Measurements from ENCODE around the gene SYNE2. TPM values are rescaled to one million over a fixed set of nuclear protein-coding genes. Genes with fewer than 3 reads are reported as not detected.
"Not testable (repeated sequence)": the region's sequence is repeated elsewhere in the genome, so short reads cannot be mapped to it uniquely, and the experiment has no call there.

Gene SYNE2
- polyA plus RNA-seq, 1 donor: 158 TPM

DNA sequence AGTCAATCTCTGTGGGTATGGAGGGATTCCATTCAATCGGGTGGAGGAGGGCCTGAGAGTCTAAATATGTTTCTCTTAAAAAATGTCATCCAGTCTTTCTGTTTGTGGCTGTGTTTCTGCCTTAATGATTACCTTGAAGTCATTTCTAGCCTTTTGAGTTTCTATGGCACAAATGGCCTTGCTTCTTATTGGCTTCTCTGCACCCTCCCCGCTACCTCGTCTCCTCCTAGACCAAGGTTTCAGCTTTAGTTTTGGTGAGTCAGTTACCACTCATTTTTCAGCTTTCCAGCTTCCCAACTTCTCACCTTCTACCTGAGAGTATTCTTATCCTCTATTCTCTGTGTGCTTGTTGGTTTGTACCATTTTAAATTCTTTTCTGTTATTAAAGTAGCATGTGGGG is 159.2 kb downstream of the SYNE2 start:
- DNase-seq: no peak

DNA sequence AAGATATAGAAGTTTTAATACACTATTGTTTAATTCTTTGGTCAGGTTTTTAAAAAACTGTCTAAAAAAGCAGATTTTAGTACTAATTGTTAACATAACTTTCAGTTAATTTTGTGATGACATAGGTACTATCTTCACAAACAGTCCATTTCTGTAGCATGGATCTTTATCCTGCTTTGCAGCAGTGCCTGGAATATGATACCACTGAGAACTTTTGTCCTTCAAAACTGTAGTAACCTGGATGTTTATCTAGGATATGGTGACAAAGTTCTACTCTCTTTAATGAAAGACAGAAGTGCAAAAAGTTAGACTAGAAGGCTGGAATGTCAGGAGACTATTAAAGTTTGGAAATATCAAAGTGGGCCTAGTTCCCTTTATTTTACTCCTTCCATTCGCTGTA is 159.9 kb downstream of the SYNE2 start:
- DNase-seq: no peak

- DNase-seq: no peak
These were observed 172.7 kb downstream of the SYNE2 start for GRCh38 chr14:64025479-64025878.

DNA sequence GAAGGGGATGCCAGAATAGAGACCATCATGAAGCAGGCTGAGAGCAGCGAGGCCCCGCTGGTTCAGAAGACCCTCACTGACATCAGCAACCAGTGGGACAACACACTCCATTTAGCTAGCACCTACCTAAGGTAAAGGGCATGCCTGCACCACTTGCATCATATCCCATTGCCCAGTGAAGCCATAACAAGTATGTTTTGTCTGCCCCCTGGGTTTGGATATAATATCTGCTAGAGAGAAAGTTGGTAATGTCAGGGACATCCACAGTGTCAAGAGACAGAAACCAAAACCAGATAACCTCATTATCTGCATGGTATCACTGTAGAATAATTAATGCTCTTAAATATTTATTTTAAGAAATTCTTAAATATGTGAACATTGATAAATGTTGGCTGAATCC is 173.8 kb downstream of the SYNE2 start:
- DNase-seq: no peak

GRCh38 chr14:64035143-64035542 is 182.3 kb downstream of the SYNE2 start:
- no peak for DNase-seq

GRCh38 chr14:64037869-64038745 is 185.3 kb downstream of the SYNE2 start:
- not testable (repeated sequence) for DNase-seq

GRCh38 chr14:64038841-64039542 is 186.2 kb downstream of the SYNE2 start:
- DNase-seq: no peak

DNA sequence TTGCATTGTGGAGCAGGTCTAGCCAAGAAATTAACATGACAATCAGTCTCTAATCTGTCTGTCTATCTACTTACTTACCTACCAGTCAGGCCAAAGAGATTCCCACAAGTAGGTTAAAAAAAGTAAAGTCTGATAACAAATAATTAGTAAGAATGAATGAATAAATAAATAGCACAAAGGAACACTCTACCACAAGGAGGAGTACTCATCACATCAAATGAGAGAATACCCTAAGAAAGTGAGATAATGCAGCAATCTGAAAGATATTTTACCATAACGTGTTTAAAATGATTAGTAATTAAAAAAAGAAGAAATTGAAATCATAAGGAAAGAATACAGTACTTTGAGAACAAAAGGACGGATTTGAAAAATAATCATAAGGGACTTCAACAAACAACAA is 187.2 kb downstream of the SYNE2 start:
- no peak for DNase-seq

DNA sequence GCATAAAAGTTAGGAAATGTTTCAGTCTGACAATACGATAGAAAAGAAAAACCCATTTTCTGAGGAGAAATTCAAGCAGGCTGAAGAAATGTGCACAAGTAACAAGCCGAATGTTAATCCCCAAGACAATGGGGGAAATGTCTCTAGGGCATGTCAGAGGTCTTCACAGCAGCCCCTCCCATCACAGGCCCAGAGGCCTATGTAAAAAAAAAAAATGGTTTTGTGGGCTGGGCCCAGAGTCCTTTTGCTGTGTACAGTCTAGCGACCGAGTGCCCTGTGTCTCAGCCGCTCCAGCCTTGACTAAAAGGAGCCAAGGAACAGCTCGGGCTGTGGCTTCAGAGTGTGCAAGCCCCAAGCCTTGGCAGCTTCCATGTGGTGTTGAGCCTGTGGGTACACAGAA is 190.5 kb downstream of the SYNE2 start:
- DNase-seq: not testable (repeated sequence)

GRCh38 chr14:64045091-64045490 is 192.3 kb downstream of the SYNE2 start:
- DNase-seq: no peak

DNA sequence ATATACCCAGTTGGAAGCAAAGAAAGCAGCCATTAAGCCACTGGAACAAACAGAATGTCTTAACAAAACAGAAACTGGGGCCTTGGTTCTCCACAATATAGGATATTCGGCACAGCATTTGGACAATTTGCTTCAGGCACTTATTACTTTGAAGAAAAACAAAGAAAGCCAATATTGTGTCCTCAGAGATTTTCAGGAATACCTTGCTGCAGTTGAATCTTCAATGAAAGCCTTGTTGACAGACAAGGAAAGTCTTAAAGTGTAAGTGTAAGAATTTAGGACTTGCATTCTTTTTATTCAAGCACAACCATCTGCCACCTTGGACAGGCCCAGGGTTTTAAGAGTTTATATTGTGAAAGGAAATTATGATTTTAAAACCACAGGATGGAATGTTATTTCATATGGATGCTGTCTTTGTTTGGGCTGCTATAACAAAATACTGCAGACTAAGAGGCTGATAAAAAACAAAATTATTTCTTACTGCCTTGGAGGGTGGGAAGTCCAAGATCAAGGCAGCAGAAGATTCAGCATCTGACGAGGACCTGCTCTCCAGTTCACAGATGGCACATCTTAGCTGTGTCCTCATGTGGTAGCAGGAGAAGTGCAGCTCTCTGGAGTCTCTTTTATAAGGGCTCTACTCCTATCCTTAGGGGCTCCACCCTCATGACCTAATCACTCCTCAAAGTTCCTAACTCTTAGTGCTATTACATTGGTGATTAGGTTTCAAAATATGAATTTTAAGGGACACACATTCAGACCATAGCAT is 197.0 kb downstream of the SYNE2 start:
- no peak for DNase-seq

GRCh38 chr14:64053694-64054669 is 201.2 kb downstream of the SYNE2 start:
- DNase-seq: no peak

DNA sequence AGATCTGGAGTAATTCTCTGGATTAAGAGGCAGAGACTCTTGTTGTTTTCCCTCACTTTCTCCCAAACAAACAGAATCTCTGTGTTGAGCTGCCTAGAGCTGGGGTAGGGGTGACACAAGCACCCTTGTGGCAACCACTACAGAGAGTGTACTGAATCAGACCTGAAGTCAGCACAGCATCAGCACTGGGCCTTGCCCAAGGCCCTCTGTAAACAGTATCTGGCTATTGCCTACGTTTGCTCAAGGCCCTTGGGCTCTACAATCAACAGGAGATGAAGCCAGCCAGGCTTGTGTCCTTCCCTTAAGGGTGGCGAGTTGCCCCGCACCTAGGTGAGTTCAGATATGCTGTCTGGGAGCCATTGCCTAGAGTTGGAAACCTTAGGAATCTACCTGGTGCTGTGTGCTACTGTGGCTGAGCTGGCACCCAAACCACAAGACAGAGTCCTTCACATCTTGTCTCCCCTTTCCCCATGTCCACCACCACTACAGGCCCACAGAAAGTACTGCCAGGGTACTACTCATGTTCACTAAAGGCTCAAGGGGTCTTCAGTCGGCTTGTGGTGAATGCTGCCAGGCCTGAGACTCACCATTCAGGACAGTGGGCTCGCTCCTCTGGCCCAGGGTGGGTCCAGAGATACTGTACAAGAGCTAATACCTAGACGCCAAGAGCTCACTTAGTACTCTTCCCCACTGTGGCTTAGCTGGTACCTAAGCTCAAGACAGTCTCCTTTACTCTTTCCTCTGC is 206.8 kb downstream of the SYNE2 start:
- DNase-seq: no peak

DNA sequence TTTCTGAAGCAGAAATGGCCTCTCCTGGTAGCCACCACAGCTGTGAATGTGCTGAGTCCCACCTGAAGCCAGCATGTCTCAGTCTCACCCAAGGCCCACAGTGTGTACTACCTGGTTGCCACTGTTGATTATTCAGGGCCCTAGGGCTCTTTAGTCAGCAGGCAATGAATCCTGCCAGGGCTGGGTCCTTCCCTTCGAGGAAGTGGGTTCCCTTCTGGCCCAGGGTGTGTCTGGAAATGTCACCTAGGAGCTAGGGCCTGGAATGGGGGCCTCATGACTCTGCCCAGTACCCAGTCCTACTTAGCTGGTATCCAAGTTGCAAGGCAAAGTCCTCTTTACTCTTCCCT is 207.4 kb downstream of the SYNE2 start:
- DNase-seq: no peak

- peak; percentile 17 for DNase-seq
These were observed 207.9 kb downstream of the SYNE2 start for GRCh38 chr14:64060648-64061096.

- no peak for DNase-seq
These were observed 208.3 kb downstream of the SYNE2 start for GRCh38 chr14:64061115-64061514.

DNA sequence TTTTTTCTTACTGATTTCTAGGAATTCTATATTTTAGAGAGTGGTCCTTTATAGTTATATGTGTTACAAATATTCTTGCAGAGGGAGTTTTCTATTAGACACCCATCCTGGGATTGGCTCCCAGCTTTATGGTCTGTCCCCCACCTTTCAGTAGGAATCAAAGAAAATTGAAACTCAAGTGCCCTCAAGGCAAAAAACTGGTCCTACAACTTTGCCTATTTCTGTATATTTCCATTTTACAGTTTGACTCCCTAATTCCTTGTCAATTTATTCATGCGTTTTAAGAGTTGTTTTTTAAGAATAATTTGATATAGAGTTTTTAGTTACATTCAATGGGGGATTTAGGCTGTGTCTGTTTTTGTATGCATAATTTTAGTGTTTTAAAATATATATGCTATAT is 208.9 kb downstream of the SYNE2 start:
- DNase-seq: peak; percentile 12

DNA sequence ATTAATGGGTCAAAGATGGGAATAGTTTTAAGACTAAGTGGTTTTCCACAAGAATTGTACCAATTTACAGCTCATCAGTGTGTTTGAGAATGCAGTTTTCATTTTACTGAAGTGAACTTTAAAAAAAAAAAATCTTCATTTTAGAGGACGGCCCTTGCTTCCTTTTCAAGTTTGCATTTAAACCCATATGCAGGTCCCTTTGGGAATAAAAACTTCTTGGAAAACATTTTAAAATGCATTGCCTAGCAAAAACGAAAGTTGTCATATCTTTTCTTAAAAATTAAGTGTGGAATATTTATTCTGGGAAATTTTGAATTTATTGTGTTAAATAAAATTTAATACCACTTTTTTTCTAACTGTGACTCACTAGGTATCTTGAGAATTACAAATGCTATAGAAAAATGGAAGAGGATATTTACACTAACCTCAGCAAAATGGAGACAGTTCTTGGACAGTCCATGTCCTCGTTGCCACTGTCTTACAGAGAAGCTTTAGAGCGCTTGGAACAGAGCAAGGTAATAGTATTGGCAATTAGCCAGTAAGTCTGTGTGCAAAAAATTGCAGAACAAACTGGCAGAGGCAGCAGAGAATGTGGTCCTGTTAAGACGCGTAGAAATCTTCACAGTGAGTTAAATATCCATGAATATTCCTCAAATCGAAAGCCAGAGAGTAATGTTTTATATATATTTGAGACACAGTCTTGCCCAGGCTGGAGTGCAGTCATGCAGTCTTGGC is 209.7 kb downstream of the SYNE2 start:
- no peak for DNase-seq

DNA sequence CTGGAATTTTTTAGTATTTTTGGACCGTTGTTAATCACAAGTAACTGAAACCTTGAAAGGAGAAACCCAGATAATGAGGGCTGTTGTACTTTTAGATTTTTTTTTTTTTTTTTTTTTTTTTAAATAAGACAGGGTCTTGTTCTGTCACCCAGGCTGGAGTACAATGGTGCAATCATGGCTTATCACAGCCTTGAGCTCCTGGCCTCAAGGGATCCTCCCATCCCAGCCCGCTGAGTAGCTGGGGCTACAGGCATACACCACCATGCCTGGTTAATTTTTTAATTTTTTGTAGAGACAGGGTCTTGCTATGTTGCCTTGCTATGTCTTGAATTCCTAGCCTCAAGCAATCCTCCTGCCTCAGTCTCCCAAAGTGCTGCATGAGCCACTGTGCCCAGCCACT is 211.6 kb downstream of the SYNE2 start:
- no peak for DNase-seq

All from left kidney (tissue), 2 donors.